Neutrophil (primary cell): ENCODE data around the gene PRKN.

Experiments
- H3K27ac ChIP-seq: fragments of 200-600 bp; sonication (generic); 2 replicates; pipeline ENCODE4 v1.5.1; 2016; ENCODE audit warnings: mild to moderate bottlenecking, moderate library complexity
- H3K27me3 ChIP-seq: fragments of 200-600 bp; sonication (generic); 2 replicates; pipeline ENCODE4 v1.6.0; 2016; ENCODE audit warnings: mild to moderate bottlenecking
- H3K36me3 ChIP-seq: fragments of 200-600 bp; sonication (generic); 2 replicates; pipeline ENCODE4 v1.5.1; 2017
- H3K4me1 ChIP-seq, 2 experiments: fragments of 200-600 bp in 1 of 2; sonication (generic) in 1 of 2; 1 replicate in 1 of 2; 2 replicates in 1 of 2; pipeline versions ENCODE4 v1.5.1 to v1.6.1; 2013 to 2016; ENCODE audit warnings: low read depth in 1 of 2, low read length in 1 of 2, mild to moderate bottlenecking in 1 of 2, moderate library complexity in 1 of 2; ENCODE audit not compliant: control insufficient read depth in 1 of 2, insufficient read depth in 1 of 2
- H3K4me3 ChIP-seq, 2 experiments: fragments of 200-600 bp in 1 of 2; sonication (generic) in 1 of 2; 1 replicate in 1 of 2; 2 replicates in 1 of 2; pipeline ENCODE4 v1.5.1; 2013 to 2016; ENCODE audit warnings: low read depth in 1 of 2, low read length in 1 of 2, mild to moderate bottlenecking in 1 of 2, moderate library complexity in 1 of 2
- H3K9me3 ChIP-seq: fragments of 200-600 bp; sonication (generic); 2 replicates; pipeline ENCODE4 v1.5.1; 2016
- TF ChIP-seq, protein P1 (sequence below): fragments of 200-600 bp; sonication (generic); IDR thresholded peaks from 2 replicates; pipeline ENCODE4 v1.5.1; 2016; ENCODE audit warnings: antibody characterized with exemption

The PRKN gene

GRCh38 chr6:162157167-162157870 lies 570.2 kb downstream of the PRKN start:
- no peaks in the 10 kb centered on the region for H3K36me3 ChIP-seq
- TF ChIP-seq, protein P1, sequence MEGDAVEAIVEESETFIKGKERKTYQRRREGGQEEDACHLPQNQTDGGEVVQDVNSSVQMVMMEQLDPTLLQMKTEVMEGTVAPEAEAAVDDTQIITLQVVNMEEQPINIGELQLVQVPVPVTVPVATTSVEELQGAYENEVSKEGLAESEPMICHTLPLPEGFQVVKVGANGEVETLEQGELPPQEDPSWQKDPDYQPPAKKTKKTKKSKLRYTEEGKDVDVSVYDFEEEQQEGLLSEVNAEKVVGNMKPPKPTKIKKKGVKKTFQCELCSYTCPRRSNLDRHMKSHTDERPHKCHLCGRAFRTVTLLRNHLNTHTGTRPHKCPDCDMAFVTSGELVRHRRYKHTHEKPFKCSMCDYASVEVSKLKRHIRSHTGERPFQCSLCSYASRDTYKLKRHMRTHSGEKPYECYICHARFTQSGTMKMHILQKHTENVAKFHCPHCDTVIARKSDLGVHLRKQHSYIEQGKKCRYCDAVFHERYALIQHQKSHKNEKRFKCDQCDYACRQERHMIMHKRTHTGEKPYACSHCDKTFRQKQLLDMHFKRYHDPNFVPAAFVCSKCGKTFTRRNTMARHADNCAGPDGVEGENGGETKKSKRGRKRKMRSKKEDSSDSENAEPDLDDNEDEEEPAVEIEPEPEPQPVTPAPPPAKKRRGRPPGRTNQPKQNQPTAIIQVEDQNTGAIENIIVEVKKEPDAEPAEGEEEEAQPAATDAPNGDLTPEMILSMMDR, result no peak
- no peaks in the 10 kb centered on the region for H3K9me3 ChIP-seq
- H3K4me1 ChIP-seq, result no peaks in the 10 kb centered on the region
- no peak overlapping the region for H3K27ac ChIP-seq
- H3K27me3 ChIP-seq, result no peaks in the 10 kb centered on the region
- H3K4me3 ChIP-seq, result no peak overlapping the region

GRCh38 chr6:162156146-162156545 lies 571.4 kb downstream of the PRKN start:
- Histone ChIP-seq H3K9me3 (no peaks in the 10 kb centered on the region), H3K4me3 (no peak overlapping the region), H3K27ac (no peak overlapping the region), H3K4me1 (no peaks in the 10 kb centered on the region), H3K36me3 (no peaks in the 10 kb centered on the region), H3K27me3 (no peaks in the 10 kb centered on the region)
- TF ChIP-seq, protein P1, result no peak

GRCh38 chr6:162154930-162155329 lies 572.6 kb downstream of the PRKN start:
- no peaks in the 10 kb centered on the region for H3K27me3 ChIP-seq
- H3K9me3 ChIP-seq, result no peaks in the 10 kb centered on the region
- no peak overlapping the region for H3K27ac ChIP-seq
- H3K4me3 ChIP-seq, result no peak overlapping the region
- H3K4me1 ChIP-seq, result no peaks in the 10 kb centered on the region
- H3K36me3 ChIP-seq, result no peaks in the 10 kb centered on the region
- TF ChIP-seq, protein P1, result no peak

- no peaks in the 10 kb centered on the region for H3K27me3 ChIP-seq
- no peaks in the 10 kb centered on the region for H3K36me3 ChIP-seq
- H3K4me1 ChIP-seq, result no peaks in the 10 kb centered on the region
- H3K9me3 ChIP-seq, result no peaks in the 10 kb centered on the region
- no peak overlapping the region for H3K4me3 ChIP-seq
- no peak overlapping the region for H3K27ac ChIP-seq
- TF ChIP-seq, protein P1, result no peak
Observed at GRCh38 chr6:162154001-162154400, 573.6 kb downstream of the PRKN start.

DNA sequence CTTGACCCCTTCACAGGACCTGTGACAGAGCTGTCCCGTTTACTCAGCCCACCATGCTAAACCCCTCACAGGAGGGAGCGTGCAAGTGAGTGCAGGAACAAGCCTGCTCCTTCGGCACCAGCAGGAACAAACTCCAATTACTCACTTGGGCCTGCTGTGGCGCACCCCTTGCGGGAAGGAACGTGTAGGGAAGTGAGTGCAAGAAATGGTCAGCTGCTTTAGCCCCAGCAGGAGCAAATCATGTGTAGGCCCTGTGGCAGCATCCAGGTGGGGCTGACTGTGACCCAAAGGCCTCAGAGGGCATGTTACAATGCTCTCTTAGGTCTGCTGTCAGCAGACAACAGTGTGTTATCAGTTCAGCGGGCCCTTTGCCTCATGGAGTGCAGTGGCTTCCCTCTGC lies 574.4 kb downstream of the PRKN start:
- TF ChIP-seq, protein P1, result no peak
- H3K4me1 ChIP-seq, result no peaks in the 10 kb centered on the region
- H3K9me3 ChIP-seq, result no peaks in the 10 kb centered on the region
- H3K36me3 ChIP-seq, result no peaks in the 10 kb centered on the region
- no peaks in the 10 kb centered on the region for H3K27me3 ChIP-seq
- H3K27ac ChIP-seq, result no peak overlapping the region
- no peak overlapping the region for H3K4me3 ChIP-seq
